Trophoblast cell (in vitro differentiated cells and primary cell): ENCODE measurements around the gene SLC22A6.

Experiments used
- DNase-seq, 2 donors: peaks; one replicate each; pipeline ENCODE4 v3.0.0-alpha.2; 2016
- H2AFZ ChIP-seq: 2 replicates; pipeline ENCODE4 v1.6.1; 2013; ENCODE audit warnings: low read length, moderate library complexity, mild to moderate bottlenecking; ENCODE audit not compliant: insufficient read depth, poor library complexity
- H2AK5ac ChIP-seq: 2 replicates; pipeline ENCODE4 v1.6.1; 2013; ENCODE audit warnings: mild to moderate bottlenecking, low read length
- H2BK120ac ChIP-seq: 2 replicates; pipeline ENCODE4 v1.6.1; 2013; ENCODE audit warnings: low read length, mild to moderate bottlenecking, moderate library complexity; ENCODE audit not compliant: insufficient read depth, poor library complexity
- H2BK12ac ChIP-seq: 2 replicates; pipeline ENCODE4 v1.6.1; 2013; ENCODE audit warnings: mild to moderate bottlenecking, low read length, moderate library complexity
- H2BK5ac ChIP-seq: 2 replicates; pipeline ENCODE4 v1.6.1; 2013; ENCODE audit warnings: low read length, low read depth, moderate library complexity, mild to moderate bottlenecking; ENCODE audit not compliant: poor library complexity
- H3K14ac ChIP-seq: 2 replicates; pipeline ENCODE4 v1.6.1; 2013; ENCODE audit warnings: mild to moderate bottlenecking, low read length
- H3K18ac ChIP-seq: 2 replicates; pipeline ENCODE4 v1.6.1; 2013; ENCODE audit warnings: mild to moderate bottlenecking, low read length
- H3K23ac ChIP-seq: 2 replicates; pipeline ENCODE4 v1.6.1; 2013; ENCODE audit warnings: low read length
- H3K27ac ChIP-seq: 2 replicates; pipeline ENCODE4 v1.5.1; 2013; ENCODE audit warnings: low read depth, mild to moderate bottlenecking, inconsistent platforms, low read length, moderate library complexity
- H3K27me3 ChIP-seq: 2 replicates; pipeline ENCODE4 v1.6.1; 2013; ENCODE audit warnings: inconsistent platforms, mild to moderate bottlenecking, low read length, moderate library complexity; ENCODE audit not compliant: insufficient read depth
- H3K36me3 ChIP-seq, 2 experiments: 1 replicate in 1 of 2; 2 replicates in 1 of 2; pipeline ENCODE4 v1.6.1; 2013; ENCODE audit warnings: low read length in 2 of 2, mild to moderate bottlenecking in 2 of 2, moderate library complexity in 1 of 2; ENCODE audit not compliant: insufficient read depth in 2 of 2, control insufficient read depth in 1 of 2
- H3K4ac ChIP-seq: 2 replicates; pipeline ENCODE4 v1.6.1; 2013; ENCODE audit warnings: low read depth, mild to moderate bottlenecking, low read length, moderate library complexity
- H3K4me1 ChIP-seq, 2 experiments: 1 replicate in 1 of 2; 2 replicates in 1 of 2; pipeline ENCODE4 v1.6.1; 2013; ENCODE audit warnings: low read length in 2 of 2, mild to moderate bottlenecking in 2 of 2, moderate library complexity in 1 of 2; ENCODE audit not compliant: insufficient read depth in 2 of 2, control insufficient read depth in 1 of 2
- H3K4me2 ChIP-seq: 2 replicates; pipeline ENCODE4 v1.6.1; 2013; ENCODE audit warnings: inconsistent platforms, mild to moderate bottlenecking, low read length, moderate library complexity
- H3K4me3 ChIP-seq: 2 replicates; pipeline ENCODE4 v1.5.1; 2013; ENCODE audit warnings: mild to moderate bottlenecking, low read depth, low read length, inconsistent platforms
- H3K79me1 ChIP-seq: one replicate; pipeline ENCODE4 v1.6.1; 2013; ENCODE audit warnings: low read length
- H3K79me2 ChIP-seq: 2 replicates; pipeline ENCODE4 v1.6.1; 2013; ENCODE audit warnings: low read length, mild to moderate bottlenecking; ENCODE audit not compliant: control insufficient read depth, insufficient read depth, poor library complexity
- H3K9ac ChIP-seq: 2 replicates; pipeline ENCODE4 v1.6.1; 2013; ENCODE audit warnings: mild to moderate bottlenecking, low read length
- H3K9me3 ChIP-seq: 2 replicates; pipeline ENCODE4 v1.6.1; 2013; ENCODE audit warnings: low read depth, mild to moderate bottlenecking, control low read depth, inconsistent platforms, low read length; ENCODE audit not compliant: insufficient read depth
- H4K12ac ChIP-seq: 2 replicates; pipeline ENCODE4 v1.6.1; 2013; ENCODE audit warnings: low read depth, mild to moderate bottlenecking, low read length, moderate library complexity
- H4K8ac ChIP-seq: 2 replicates; pipeline ENCODE4 v1.6.1; 2013; ENCODE audit warnings: low read depth, mild to moderate bottlenecking, low read length, moderate library complexity
- H4K91ac ChIP-seq: one replicate; pipeline ENCODE4 v1.6.1; 2013; ENCODE audit warnings: low read depth, mild to moderate bottlenecking, low read length, moderate library complexity
- WGBS: extraction: QIAGEN DNeasy Blood & Tissue Kit; methylation state at CpG from one replicate; pipeline ENCODE4 v1.1.7; 2013; ENCODE audit warnings: missing lambda C conversion rate; ENCODE audit not compliant: insufficient read length, insufficient coverage; ENCODE audit errors: extremely low coverage; 5-methylcytosine and 5-hydroxymethylcytosine counted together

SLC22A6 gene

DNA sequence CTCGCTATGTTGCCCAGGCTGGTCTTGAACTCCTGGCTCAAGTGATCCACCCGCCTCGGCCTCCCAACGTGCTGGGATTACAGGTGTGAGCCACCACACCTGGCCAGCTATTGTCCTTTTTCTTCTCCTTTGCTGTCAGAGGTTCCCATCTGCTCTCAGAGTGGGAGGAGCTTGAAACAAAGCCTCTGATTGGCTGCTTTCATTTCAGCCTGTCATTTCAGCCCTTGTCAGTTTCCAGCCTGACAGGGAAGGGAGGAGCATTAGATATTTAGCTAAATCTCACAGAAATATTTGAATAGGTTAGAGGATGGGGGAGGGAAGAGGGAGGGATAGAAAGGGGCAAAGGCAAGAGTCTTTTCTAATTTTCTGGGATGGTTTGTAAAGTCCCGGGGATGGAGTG, 8.7 kb downstream of the SLC22A6 start:
- Histone ChIP-seq H3K18ac (no peak overlapping the region), H4K8ac (no peak overlapping the region), H3K9ac (no peak overlapping the region), H3K79me1 (no peaks in the 10 kb centered on the region), H3K23ac (no peak overlapping the region), H3K9me3 (peaks cover 1% of the 10 kb centered on the region), H3K4ac (no peak overlapping the region), H2AK5ac (no peak overlapping the region), H3K79me2 (no peaks in the 10 kb centered on the region), H3K27ac (no peak overlapping the region), H3K4me1 (no peaks in the 10 kb centered on the region), H4K12ac (no peak overlapping the region), H3K36me3 (no peaks in the 10 kb centered on the region), H3K27me3 (no peaks in the 10 kb centered on the region), H3K4me3 (no peak overlapping the region), H2AFZ (no peak overlapping the region), H2BK120ac (no peak overlapping the region), H2BK12ac (no peak overlapping the region), H4K91ac (no peak overlapping the region), H3K4me2 (no peak overlapping the region), H2BK5ac (no peak overlapping the region), H3K14ac (no peak overlapping the region)
- DNase-seq, result peak in 1 of 2 donors; percentile 26
- no CpG with 5 or more reads among the region's 5 CpGs for WGBS

DNA sequence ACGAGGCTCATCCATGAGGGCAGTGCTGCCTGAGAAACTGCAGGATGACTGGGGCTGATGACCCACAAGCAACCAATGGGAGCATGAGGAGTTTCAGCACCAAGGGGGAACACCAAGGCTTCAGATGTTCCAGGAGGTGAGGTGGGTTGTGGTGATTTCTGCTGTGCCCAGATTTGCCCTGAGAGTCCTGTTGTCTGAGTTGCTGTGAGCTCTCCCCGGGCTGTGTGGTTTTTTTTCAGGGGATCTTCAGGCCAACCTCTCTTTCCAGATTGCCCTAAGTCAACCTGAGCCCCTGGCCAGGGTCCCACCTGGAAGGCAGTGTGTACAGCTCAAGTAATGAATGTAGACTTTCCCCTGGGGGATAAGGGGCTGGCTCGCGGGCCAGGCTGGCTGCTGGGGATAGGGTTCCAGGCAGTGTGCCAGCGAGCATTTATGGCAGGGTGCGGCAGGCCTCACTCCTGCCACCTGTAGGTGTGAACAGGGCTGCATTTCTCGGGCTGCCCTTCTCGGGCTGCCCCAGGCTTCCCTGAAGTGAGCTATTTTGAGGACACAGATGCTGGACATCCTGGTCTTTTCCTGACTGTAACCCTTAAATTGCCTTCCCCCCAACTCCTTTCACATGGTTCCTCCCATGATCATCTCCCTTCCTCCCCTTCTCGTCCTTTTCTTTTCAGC, 9.8 kb downstream of the SLC22A6 start:
- no peak overlapping the region for H3K4me2 ChIP-seq

DNA sequence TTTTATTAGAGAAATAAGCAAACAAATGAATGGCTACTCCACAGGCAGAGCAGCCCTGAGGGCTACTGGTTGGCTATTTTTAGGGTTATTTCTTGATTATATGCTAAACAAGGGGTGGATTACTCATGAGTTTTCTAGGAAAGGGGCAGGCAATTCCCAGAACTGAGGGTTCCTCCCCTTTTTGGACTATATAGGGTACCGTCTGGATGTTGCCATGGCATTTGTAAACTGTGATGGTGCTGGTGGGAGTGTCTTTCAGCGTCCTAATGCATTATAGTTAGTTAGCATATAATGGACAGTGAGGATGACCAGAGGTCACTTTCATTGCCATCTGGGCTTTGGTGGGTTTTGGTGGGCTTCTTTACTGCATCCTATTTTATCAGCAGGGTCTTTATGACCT, 19.2 kb downstream of the SLC22A6 start:
- Histone ChIP-seq H2BK120ac (no peak overlapping the region), H4K12ac (no peak overlapping the region), H3K36me3 (no peaks in the 10 kb centered on the region), H3K9ac (no peak overlapping the region), H2AK5ac (no peak overlapping the region), H3K4me3 (no peak overlapping the region), H4K8ac (no peak overlapping the region), H3K27ac (no peak overlapping the region), H3K9me3 (peaks cover under 1% of the 10 kb centered on the region), H2BK12ac (no peak overlapping the region), H2BK5ac (no peak overlapping the region), H3K4ac (no peak overlapping the region), H2AFZ (no peak overlapping the region), H3K27me3 (no peaks in the 10 kb centered on the region), H3K23ac (no peak overlapping the region), H4K91ac (no peak overlapping the region), H3K4me1 (no peaks in the 10 kb centered on the region), H3K18ac (no peak overlapping the region), H3K79me2 (no peaks in the 10 kb centered on the region), H3K79me1 (no peaks in the 10 kb centered on the region), H3K14ac (no peak overlapping the region), H3K4me2 (no peak overlapping the region)
- WGBS, result no CpG with 5 or more reads among the region's 2 CpGs
- DNase-seq, result no peak

More for the DNA sequence above, 9.8 kb downstream of the SLC22A6 start:
- H3K23ac ChIP-seq, result no peak overlapping the region
- H2AFZ ChIP-seq, result no peak overlapping the region
- H3K79me2 ChIP-seq, result no peaks in the 10 kb centered on the region
- H3K9me3 ChIP-seq, result peaks cover 1% of the 10 kb centered on the region
- no peak overlapping the region for H3K18ac ChIP-seq
- no peaks in the 10 kb centered on the region for H3K79me1 ChIP-seq
- H3K4me3 ChIP-seq, result no peak overlapping the region
- H4K8ac ChIP-seq, result no peak overlapping the region
- no peak overlapping the region for H4K12ac ChIP-seq
- no peak overlapping the region for H2BK12ac ChIP-seq
- H2AK5ac ChIP-seq, result no peak overlapping the region
- no peak overlapping the region for H2BK120ac ChIP-seq
- no CpG with 5 or more reads among the region's 9 CpGs for WGBS
- no peak for DNase-seq
- H3K36me3 ChIP-seq, result no peaks in the 10 kb centered on the region
- no peaks in the 10 kb centered on the region for H3K4me1 ChIP-seq
- H3K27ac ChIP-seq, result no peak overlapping the region
- no peak overlapping the region for H2BK5ac ChIP-seq
- no peaks in the 10 kb centered on the region for H3K27me3 ChIP-seq
- H3K14ac ChIP-seq, result no peak overlapping the region
- H3K4ac ChIP-seq, result no peak overlapping the region
- no peak overlapping the region for H3K9ac ChIP-seq
- H4K91ac ChIP-seq, result no peak overlapping the region

DNA sequence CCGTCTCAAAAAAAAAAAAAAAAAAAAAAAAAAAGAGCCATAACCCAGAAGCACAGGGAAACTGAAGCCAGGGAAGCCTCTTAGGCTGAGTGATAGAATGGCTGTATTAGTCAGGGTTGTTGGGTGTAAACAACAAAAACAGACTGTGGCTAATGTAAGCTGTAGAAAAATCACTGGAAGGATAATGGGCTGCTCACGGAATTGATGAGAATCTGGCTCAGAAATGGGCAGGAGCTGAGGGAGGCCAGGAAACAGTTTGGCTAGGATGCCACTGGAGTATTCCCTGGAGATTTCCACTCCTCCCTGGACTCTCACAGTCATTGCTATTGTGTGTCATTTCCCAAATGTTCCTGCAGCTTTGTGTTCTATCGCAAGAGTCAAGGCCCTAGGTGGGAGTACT, 22.4 kb downstream of the SLC22A6 start:
- H2BK5ac ChIP-seq, result no peak overlapping the region
- H3K4me1 ChIP-seq, result no peaks in the 10 kb centered on the region
- no peak overlapping the region for H3K14ac ChIP-seq
- no peaks in the 10 kb centered on the region for H3K36me3 ChIP-seq
- H4K8ac ChIP-seq, result no peak overlapping the region
- H3K18ac ChIP-seq, result no peak overlapping the region
- H2BK120ac ChIP-seq, result no peak overlapping the region
- H3K9ac ChIP-seq, result no peak overlapping the region
- no peak for DNase-seq
- H3K4me3 ChIP-seq, result no peak overlapping the region
- no peak overlapping the region for H3K23ac ChIP-seq
- H3K27me3 ChIP-seq, result no peaks in the 10 kb centered on the region
- H4K91ac ChIP-seq, result no peak overlapping the region
- no peak overlapping the region for H3K27ac ChIP-seq
- H3K4ac ChIP-seq, result no peak overlapping the region
- H2AK5ac ChIP-seq, result no peak overlapping the region
- no peaks in the 10 kb centered on the region for H3K79me2 ChIP-seq
- WGBS, result no CpG with 5 or more reads among the region's 3 CpGs
- H2AFZ ChIP-seq, result no peak overlapping the region
- no peaks in the 10 kb centered on the region for H3K79me1 ChIP-seq
- H3K4me2 ChIP-seq, result no peak overlapping the region
- H3K9me3 ChIP-seq, result peaks cover 2% of the 10 kb centered on the region
- H4K12ac ChIP-seq, result no peak overlapping the region
- no peak overlapping the region for H2BK12ac ChIP-seq
